CD4-positive, alpha-beta T cell treated with Interleukin-2 at 100 ng/mL for 4 hours (primary cell): ENCODE data around the gene DHX9.

Experiments
- DNase-seq: peaks from one replicate; pipeline ENCODE4 v3.0.0-alpha.2; 2020; ENCODE audit warnings: low spot score

The DHX9 gene

DNA sequence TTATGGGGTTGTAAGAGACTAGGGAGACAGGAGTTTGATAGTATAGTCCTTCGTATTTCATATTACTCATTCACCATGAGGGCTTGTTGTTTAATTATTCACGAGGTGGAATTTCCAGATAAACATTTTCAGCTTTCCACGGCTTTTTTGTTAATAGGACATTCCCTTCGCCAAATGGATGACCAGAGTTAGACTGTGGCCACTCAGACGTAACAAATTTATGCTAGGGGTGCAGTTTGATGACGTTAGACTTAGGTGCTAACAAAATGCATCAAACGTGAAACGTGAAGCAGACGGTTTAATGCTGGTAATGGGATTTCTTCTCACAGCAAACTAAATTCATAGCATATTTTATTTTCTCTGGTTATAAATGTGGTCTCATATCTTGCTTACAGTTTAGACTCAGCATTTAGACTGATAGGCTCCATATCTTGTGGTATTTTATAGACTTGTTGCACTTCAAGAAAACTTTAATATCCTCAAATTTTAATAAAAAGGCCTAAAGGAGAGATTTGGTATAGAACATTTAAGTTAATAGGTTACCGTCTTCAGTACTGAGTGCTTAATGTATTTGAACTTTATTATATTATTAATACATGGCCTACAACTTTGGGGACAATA, 2.3 kb downstream of the DHX9 start:
- no peak for DNase-seq

DNA sequence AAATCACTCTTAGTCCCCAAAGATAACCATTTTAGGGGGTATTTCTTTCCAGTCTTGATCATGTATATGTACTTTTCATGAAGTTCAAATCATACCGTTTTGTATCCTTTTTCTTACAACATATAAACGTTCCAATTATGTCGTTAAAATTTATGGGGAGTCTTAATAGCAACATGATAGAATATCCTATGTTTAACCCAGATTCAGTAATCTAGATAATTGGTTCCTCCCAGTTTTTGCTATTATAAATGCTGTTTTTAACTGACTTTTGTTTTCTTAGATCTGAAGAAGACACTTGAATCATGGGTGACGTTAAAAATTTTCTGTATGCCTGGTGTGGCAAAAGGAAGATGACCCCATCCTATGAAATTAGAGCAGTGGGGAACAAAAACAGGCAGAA, 3.1 kb downstream of the DHX9 start:
- no peak for DNase-seq

DNA sequence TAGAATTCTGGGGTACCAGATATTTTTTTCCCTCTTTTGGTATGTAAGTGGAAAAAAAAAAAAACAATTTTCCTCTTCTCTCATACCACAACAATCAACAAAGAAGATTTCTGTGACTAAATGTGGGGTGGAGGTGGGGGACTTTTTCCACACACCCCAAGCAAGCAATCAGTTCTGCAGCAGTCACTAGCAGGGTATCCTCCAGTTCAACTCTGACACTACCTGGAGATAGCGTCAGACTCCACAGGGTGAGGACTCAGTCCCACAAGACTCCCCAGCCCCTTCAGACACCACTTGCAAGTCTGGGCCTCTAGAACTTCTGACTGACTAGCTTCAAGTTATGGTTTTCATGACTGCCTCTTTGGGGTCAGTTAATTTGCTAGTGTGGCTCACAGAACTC, 6.2 kb downstream of the DHX9 start:
- no peak for DNase-seq

- DNase-seq = no peak
Observed at GRCh38 chr1:182845894-182846293, 6.7 kb downstream of the DHX9 start.

DNA sequence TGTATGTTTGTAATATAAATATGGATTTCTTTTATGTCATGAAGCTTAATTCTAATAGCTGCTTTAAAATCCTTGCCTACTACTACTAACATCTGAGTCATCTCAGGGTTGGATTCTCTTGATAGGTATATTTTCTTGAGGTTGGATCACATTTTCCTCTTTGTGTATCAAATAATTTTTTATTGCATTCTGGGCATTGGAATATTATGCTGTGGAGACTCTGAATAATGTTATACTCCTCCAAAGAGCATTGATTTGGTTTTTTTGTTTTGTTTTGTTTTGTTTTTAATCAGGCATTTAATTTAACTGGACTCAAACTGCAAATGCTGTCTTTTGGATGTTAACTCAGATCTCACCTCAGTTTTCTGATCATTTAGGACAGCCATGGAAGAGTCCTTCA, 8.0 kb downstream of the DHX9 start:
- no peak for DNase-seq

DNA sequence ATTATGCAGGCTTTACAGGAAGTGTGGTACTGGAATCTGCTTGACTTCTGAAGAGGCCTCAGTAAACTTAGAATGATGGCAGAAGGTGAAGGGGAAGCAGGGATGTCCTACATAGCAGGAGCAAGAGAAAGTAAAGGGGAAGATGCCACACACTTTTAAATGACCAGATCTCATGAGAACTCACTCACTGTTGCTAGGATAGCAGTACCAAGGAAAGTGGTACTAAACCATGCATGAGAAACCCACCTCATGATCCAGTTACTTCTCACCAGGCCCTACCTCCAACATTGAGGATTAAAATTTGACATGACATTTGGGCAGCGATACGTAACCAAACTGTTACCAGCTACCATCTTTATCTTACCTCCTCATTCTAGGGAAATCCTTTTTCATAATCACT, 9.6 kb downstream of the DHX9 start:
- no peak for DNase-seq

DNA sequence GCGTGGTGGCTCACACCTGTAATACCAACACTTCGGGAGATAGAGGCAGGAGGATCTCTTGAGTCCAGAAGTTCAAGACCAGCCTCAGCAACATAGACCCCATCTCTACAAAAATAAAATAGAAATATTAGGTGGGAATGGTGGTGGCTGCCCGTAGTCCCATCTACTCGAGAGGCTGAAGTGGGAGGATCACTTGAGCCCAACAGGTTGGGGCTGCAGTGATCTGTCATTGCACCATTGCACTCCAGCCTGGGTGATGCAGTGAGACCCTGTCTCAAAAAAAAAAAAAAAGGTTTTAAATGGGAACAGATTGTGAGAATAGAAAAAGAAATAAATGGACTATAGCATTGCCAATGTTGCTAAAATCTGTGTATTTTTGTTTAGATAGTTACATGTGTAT, 11.2 kb downstream of the DHX9 start:
- no peak for DNase-seq

DNA sequence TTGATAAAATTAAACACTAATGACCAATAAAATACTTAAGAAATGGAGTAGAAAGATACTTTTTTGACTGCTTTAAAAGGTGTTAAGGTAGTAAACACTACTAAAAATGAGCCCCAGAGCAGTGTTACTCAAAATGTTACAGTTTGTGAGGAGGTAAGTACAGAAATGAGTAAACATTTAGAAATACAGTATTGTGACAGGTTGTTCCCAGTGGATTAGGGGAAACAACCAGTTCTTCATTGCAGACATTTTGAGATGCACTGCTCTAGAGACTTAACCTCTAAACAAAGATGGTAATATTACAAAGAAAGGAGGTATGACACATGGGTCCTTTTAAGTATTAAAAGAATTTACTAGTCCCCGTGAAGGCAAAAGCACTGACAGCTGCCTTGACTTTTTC, 12.7 kb downstream of the DHX9 start:
- DNase-seq = no peak

GRCh38 chr1:182855911-182856310, 16.8 kb downstream of the DHX9 start:
- DNase-seq = no peak

- no peak for DNase-seq
Observed at GRCh38 chr1:182857212-182857611, 18.1 kb downstream of the DHX9 start.

DNA sequence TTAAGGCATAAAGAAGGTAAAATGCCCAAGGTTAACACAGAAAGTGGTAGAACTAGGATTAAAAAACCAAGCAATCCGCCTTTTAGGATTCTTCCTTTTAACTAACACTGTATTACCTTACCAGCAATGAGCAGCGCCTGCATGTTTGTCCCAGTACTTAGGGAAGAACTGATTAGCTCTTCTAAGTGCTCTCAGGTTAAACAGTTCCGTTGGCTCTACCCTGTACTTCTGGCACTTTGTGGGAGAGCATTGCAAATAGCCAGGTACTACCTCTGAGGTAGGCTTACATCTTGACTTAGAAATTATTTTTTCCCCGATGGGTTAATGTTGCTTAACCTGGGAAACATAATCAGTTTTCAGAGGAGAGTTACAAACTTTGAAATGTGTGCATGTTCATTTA, 21.5 kb downstream of the DHX9 start:
- no peak for DNase-seq

GRCh38 chr1:182861994-182862393, 22.8 kb downstream of the DHX9 start:
- DNase-seq = no peak

- no peak for DNase-seq
Observed at GRCh38 chr1:182862827-182863226, 23.7 kb downstream of the DHX9 start.

GRCh38 chr1:182863940-182864339, 24.8 kb downstream of the DHX9 start:
- DNase-seq = no peak

- no peak for DNase-seq
Observed at GRCh38 chr1:182867861-182868260, 28.7 kb downstream of the DHX9 start.

DNA sequence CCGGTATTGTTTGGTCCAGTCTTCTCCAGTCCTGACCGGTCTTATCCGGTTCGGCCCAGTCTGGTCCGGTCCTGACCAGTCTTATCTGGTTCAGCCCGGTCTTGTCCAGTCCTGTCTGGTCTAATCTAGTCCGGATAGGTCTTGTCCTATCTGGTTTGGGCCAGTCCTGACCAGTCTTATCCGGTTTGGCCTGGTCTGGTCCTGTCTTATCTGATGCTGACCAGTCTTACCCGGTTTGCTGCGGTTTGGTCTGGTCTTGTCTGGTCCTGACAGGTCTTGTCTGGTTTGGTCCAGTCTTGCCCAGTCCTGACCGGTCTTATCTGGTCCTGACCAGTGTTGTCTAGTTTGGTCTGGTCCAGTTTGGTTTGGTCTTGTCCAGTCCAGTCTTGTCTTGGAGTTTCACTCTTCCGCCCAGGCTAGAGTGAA, 30.1 kb downstream of the DHX9 start:
- DNase-seq = no peak

GRCh38 chr1:182872881-182873280, 33.7 kb downstream of the DHX9 start:
- no peak for DNase-seq

GRCh38 chr1:182875889-182876288, 36.7 kb downstream of the DHX9 start:
- no peak for DNase-seq

DNA sequence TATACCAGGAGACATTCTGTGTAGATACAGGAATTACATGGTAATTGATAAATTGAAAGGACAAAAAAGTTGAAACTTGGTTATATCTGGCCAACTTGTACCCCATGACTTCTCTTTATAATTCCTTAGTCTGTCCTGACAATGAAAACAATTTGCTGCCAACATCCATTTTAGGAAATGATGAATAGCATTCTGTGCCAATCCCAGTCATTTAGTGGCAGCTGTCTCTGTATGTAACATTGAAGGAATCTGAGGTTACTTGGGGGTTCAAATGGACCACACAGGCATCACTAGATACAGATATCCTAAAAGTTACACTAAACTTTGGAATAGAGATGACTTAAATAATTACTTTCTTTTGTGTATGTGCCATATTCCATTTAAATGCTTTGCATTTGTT, 38.2 kb downstream of the DHX9 start:
- DNase-seq = no peak

- DNase-seq = no peak
Observed at GRCh38 chr1:182877842-182878241, 38.7 kb downstream of the DHX9 start.

DNA sequence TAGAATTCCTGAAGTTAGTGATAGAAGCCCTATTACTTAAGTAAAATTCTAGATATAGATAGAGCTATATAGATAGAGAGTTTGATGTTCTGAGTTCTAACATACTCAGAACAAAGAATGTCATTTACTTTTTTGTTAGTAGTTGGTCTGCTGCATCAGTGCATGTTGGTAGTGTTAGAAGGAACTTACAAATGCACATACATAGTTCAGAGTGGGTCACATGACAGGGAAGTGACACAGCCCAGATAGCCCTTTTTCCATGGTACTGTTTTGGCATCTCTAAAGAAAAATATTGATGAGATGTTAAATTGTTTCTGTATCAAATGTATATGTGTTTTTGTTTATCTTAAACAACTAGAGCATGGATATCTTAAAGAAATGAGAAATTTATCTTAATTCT, 45.7 kb downstream of the DHX9 start:
- DNase-seq = no peak

DNA sequence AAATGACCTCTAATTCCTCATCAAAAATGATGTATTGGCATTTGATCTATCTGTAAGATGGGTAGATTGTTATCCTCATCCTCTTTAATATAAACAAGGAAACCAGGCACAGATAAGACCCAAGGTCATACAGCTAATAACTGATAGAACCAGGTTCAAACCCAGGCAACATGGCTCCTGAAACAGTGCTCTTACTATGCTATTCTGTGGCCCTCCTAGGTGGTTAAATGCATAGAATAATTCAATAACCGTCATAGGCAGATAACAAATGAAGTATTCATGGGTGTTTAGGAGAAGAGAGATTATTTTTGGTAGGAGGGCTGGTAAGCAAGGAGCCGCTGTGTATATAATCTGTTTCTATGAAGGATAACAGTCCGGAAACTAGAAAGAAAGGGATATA, 46.4 kb downstream of the DHX9 start:
- no peak for DNase-seq

- no peak for DNase-seq
Observed at GRCh38 chr1:182886985-182887384, 47.8 kb downstream of the DHX9 start.

DNA sequence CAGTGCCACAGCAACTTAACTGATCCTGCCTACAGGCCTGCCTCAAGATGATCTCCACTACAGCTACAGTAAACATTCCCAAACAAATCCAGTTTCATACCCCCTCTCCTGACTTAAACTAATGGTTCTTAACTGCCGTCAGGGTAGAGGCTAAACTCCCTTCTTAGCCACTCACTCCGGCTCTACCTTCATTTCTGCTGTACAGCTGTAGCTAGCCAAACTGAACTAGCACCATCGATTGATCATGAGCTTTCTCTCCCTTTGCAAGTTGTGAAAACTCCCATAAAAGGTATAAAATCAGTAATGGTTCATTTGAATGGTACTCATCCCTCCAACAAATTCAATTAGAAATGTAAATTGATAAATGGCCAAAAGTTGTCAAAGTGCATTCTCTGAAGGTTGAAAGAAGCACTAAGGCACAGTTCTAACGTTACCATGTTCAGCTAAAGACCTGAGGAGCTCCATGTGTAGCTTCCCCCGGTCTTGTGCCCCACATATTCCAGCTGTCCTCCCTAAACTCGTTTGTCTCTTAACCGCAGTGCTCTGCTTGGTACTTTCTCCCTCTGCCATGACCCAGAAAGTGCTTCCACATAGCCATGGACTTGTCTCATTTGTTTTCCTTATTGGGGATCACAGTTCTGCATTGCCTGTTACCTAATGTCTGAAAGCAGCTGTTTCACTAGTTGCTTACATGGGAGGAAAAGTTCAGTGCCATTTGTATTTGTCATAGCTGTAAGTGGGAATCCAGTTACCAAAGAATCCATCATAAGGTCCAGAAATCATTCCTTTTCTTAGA, 49.8 kb downstream of the DHX9 start:
- DNase-seq = no peak
